B cell (primary cell): ENCODE data around the gene GLRX2. TPM values are rescaled to one million over a fixed set of nuclear protein-coding genes. Genes with fewer than 3 reads are reported as not detected.
"Not testable (repeated sequence)": the region's sequence is repeated elsewhere in the genome, so short reads cannot be mapped to it uniquely, and the experiment has no call there.

Experiments used
- ATAC-seq: fragments of 200-7000 bp; cut with Tn5 transposase; one replicate; pipeline ENCODE4 v1.10.0; 2021; ENCODE audit warnings: low read depth, mild to moderate bottlenecking, moderate number of reproducible peaks, moderate library complexity
- CTCF ChIA-PET: fragments of 350-600 bp; sonication (Branson Sonifier 250); formaldehyde crosslinking; loops from one replicate; lab custom pipeline; 2021; ENCODE audit warnings: antibody characterized with exemption, inconsistent platforms; lab: Charles Lee
- POLR2A ChIA-PET: fragments of 350-600 bp; sonication (Branson Sonifier 250); formaldehyde crosslinking; loops from one replicate; lab custom pipeline; 2021; ENCODE audit warnings: antibody characterized with exemption; lab: Charles Lee
- DNase-seq: peaks from one replicate; pipeline ENCODE4 v3.0.0; 2013
- H2AFZ ChIP-seq: 2 replicates; pipeline ENCODE4 v1.6.1; 2012; ENCODE audit warnings: mild to moderate bottlenecking, low read depth, low read length; ENCODE audit not compliant: insufficient read depth, poor library complexity, severe bottlenecking
- H3K27ac ChIP-seq, 2 donors: 1 replicate in 1 of 2; 2 replicates in 1 of 2; pipeline ENCODE4 v1.5.1; 2012 to 2013; ENCODE audit warnings: low read length in 2 of 2, mild to moderate bottlenecking in 2 of 2, moderate library complexity in 1 of 2
- H3K27me3 ChIP-seq, 4 experiments: fragments of 200-600 bp in 1 of 4; sonication (generic) in 1 of 4; replicated peaks in 1 of 4; 1 replicate in 2 of 4; 2 replicates in 2 of 4; pipeline versions ENCODE4 v1.6.1 to v1.7.0; 2013 to 2016; ENCODE audit warnings: low read length in 3 of 4, mild to moderate bottlenecking in 2 of 4, mixed read lengths in 1 of 4, moderate library complexity in 1 of 4; ENCODE audit not compliant: insufficient read depth in 4 of 4, control insufficient read depth in 3 of 4; ENCODE audit errors: control extremely low read depth in 1 of 4
- H3K36me3 ChIP-seq, 2 experiments: replicated peaks in 1 of 2; 1 replicate in 1 of 2; 2 replicates in 1 of 2; pipeline versions ENCODE4 v1.6.1 to v1.7.1; 2013; ENCODE audit warnings: low read length in 1 of 2; ENCODE audit not compliant: insufficient read depth in 2 of 2, control insufficient read depth in 1 of 2; ENCODE audit errors: control extremely low read depth in 1 of 2, extremely low read depth in 1 of 2
- H3K4me1 ChIP-seq, 2 donors: fragments of 200-600 bp in 1 of 2; sonication (generic) in 1 of 2; 1 replicate in 1 of 2; 2 replicates in 1 of 2; pipeline versions ENCODE4 v1.5.1 to v1.6.1; 2013 to 2017; ENCODE audit warnings: low read length in 2 of 2; ENCODE audit not compliant: control insufficient read depth in 2 of 2, insufficient read depth in 2 of 2
- H3K4me2 ChIP-seq: replicated peaks from 2 replicates; pipeline ENCODE3; 2012; ENCODE audit warnings: mild to moderate bottlenecking, low read depth, low read length; ENCODE audit not compliant: poor library complexity, severe bottlenecking
- H3K4me3 ChIP-seq, 5 experiments: fragments of 200-600 bp in 1 of 5; sonication (generic) in 1 of 5; 1 replicate in 3 of 5; 2 replicates in 2 of 5; pipeline versions ENCODE4 v1.5.1 to v1.7.0; 2011 to 2016; ENCODE audit warnings: low read length in 4 of 5, mild to moderate bottlenecking in 4 of 5, low read depth in 2 of 5, control low read depth in 1 of 5, moderate library complexity in 1 of 5; ENCODE audit not compliant: insufficient read depth in 1 of 5; ENCODE audit errors: control extremely low read depth in 1 of 5, extremely low read depth in 1 of 5
- H3K79me2 ChIP-seq: fragments of 200-600 bp; sonication (generic); one replicate; pipeline ENCODE4 v1.6.0; 2016; ENCODE audit warnings: low read length; ENCODE audit not compliant: control insufficient read depth, insufficient read depth
- H3K9ac ChIP-seq: fragments of 200-600 bp; sonication (generic); 2 replicates; pipeline ENCODE4 v1.6.1; 2017; ENCODE audit warnings: mild to moderate bottlenecking, low read length, moderate library complexity
- H3K9me3 ChIP-seq, 3 donors: one replicate each; pipeline versions ENCODE4 v1.6.1 to v1.7.1; 2013; ENCODE audit warnings: low read length in 2 of 3; ENCODE audit not compliant: control insufficient read depth in 2 of 3, insufficient read depth in 1 of 3; ENCODE audit errors: control extremely low read depth in 1 of 3
- H4K20me1 ChIP-seq: 2 replicates; pipeline ENCODE4 v1.6.0; 2012; ENCODE audit warnings: mild to moderate bottlenecking, low read length; ENCODE audit not compliant: insufficient read depth, control insufficient read depth, poor library complexity, severe bottlenecking
- H3K27ac Mint-ChIP-seq: one replicate; pipeline ENCODE4 v1.8.0; 2021; ENCODE audit warnings: mixed read lengths
- H3K27me3 Mint-ChIP-seq: one replicate; pipeline ENCODE4 v1.8.0; 2021; ENCODE audit warnings: mixed read lengths
- H3K4me1 Mint-ChIP-seq: one replicate; pipeline ENCODE4 v1.8.0; 2021; ENCODE audit warnings: mixed read lengths
- H3K4me3 Mint-ChIP-seq: one replicate; pipeline ENCODE4 v1.8.0; 2021; ENCODE audit warnings: mixed read lengths
- H3K9me3 Mint-ChIP-seq: one replicate; pipeline ENCODE4 v1.8.0; 2022; ENCODE audit warnings: mixed read lengths; ENCODE audit not compliant: insufficient read depth
- WGBS: methylation state at CpG from one replicate; pipeline ENCODE4 v1.1.5; 2013; ENCODE audit warnings: missing lambda C conversion rate; ENCODE audit not compliant: insufficient coverage; 5-methylcytosine and 5-hydroxymethylcytosine counted together
- intact Hi-C: fragments of 100-400 bp; cut with micrococcal nuclease; formaldehyde crosslinking; loops from one replicate; pipeline ENCODE4 v1.10.0; 2022
- polyA plus RNA-seq: library from polyadenylated mRNA; depleted of rRNA; stranded (reverse); fragments of >200 nt; gene quantifications from 2 replicates; pipeline ENCODE4 v1.2.3, GENCODE V29; 2012
- small RNA-seq: library from RNA; depleted of rRNA; stranded (forward); fragments of <200 nt; gene quantifications from one replicate; pipeline ENCODE3, GENCODE V24; 2012; ENCODE audit warnings: low replicate concordance, low read depth; ENCODE audit not compliant: insufficient read length
- total RNA-seq, 2 donors: library from RNA; stranded (reverse); fragments of 120-200 nt in 1 of 2; gene quantifications; 1 replicate in 1 of 2; 2 replicates in 1 of 2; pipeline versions ENCODE4 v1.2.3 to v1.2.4, GENCODE V29; 2013 to 2022

GLRX2 gene
- total and polyA plus RNA-seq, 2 donors (not counting 1 experiment from before 2014, with no cell fraction given), result 2.7 to 12.9 TPM

- H3K4me2 ChIP-seq, intact Hi-C loops, ATAC-seq, H3K27me3 Mint-ChIP-seq, H3K4me3 ChIP-seq, H3K4me1 ChIP-seq, H3K27ac ChIP-seq, H3K9me3 ChIP-seq, H3K27me3 ChIP-seq, H3K4me3 Mint-ChIP-seq, DNase-seq, H3K4me1 Mint-ChIP-seq, H3K27ac Mint-ChIP-seq, POLR2A ChIA-PET, H3K9ac ChIP-seq, H3K9me3 Mint-ChIP-seq, H2AFZ ChIP-seq: not testable (repeated sequence)
- CTCF ChIA-PET, result interaction anchor here (1.6 kb wide), 1 partner anchor 575 kb away, joined by 4 read pairs; no protein-coding TSS in a partner anchor
- Histone ChIP-seq H3K36me3 (peaks cover 0 to 22% of the 10 kb centered on the region in 2 experiments), H4K20me1 (peaks cover 17% of the 10 kb centered on the region), H3K79me2 (peaks cover 18% of the 10 kb centered on the region)
- 100% methylated on average over 2 of the region's 5 CpGs for WGBS
Observed at GRCh38 chr1:193048913-193049312, 56.3 kb downstream of the GLRX2 start.

Small RNA genes within 50 kb of the gene (small RNA-seq; reads per million reads assigned to genes)
- gene MIR1278 (not detected), gene SCARNA18B (not detected)

Other genes with a start within 250 kb of the GLRX2 start
- 31.5 and 32.9 TPM in 2 replicates for gene UCHL5, start 46.1 kb downstream of the GLRX2 start, total RNA-seq
- gene UCHL5, start 46.1 kb downstream of the GLRX2 start, polyA plus RNA-seq, result 7.8 and 10.6 TPM in 2 replicates
- 66.4 and 78.2 TPM in 2 replicates for gene RO60, start 45.8 kb downstream of the GLRX2 start, total RNA-seq
- 8.2 and 11.6 TPM in 2 replicates for gene RO60, start 45.8 kb downstream of the GLRX2 start, polyA plus RNA-seq
- 71.7 and 77.2 TPM in 2 replicates for gene CDC73, start 16.6 kb upstream of the GLRX2 start, total RNA-seq
- gene CDC73, start 16.6 kb upstream of the GLRX2 start, polyA plus RNA-seq, result 6.1 and 11.6 TPM in 2 replicates
- 0.07 TPM in 1 of 2 replicates, not detected in the other for gene B3GALT2, start 81.2 kb upstream of the GLRX2 start, total RNA-seq
- not detected in 2 replicates for gene B3GALT2, start 81.2 kb upstream of the GLRX2 start, polyA plus RNA-seq